ENCODE data around the gene TIAM2.

DNA sequence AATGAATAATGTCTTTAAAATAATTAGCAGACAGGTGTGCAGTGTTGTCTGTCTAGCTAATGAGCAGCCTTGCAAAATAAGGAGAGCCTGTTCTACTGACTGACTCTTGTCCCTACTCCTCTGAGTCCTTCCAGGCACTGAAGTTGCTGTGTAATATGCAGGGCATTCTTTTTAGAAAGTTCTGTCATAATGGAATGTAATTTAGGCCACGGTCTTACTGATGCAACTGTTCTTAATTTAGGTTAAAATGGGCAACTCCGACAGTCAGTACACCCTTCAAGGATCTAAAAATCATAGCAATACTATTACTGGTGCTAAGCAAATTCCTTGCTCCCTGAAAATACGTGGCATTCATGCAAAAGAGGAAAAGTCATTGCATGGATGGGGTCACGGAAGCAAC lies 133.9 kb downstream of the TIAM2 start:
- no peak for TF ChIP-seq POLR2A (IDR thresholded peaks at IDR 0.05)
- no peak for TF ChIP-seq CTCF (IDR thresholded peaks at IDR 0.05)
